ENCODE results near the gene ZNF142. TPM values are rescaled to one million over a fixed set of nuclear protein-coding genes. Genes with fewer than 3 reads are reported as not detected.

Gene ZNF142
- total RNA-seq, 4 donors from 2014 or later: 13.2 to 46.6 (median 34.0) TPM

DNA sequence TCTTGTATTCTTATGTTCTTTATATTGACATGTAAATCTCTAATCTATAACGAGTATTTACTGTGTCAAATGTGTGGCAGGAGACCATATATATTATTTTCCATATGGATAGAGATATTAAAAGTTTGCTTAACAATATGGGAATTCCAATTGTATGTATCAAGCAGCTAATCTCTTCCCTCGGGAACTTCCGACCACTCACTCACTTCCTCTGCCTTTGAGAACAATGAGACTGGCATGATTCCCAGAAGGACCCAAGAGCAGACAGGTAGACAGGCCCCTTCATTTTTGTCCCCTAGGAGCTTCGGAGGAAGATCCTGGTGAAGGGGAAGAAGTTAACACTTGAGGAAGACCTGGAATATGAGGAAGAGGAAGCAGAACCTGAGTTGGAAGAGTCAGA is 27.6 kb downstream of the ZNF142 start:
- Histone ChIP-seq H3K9me3 (no peaks in the 10 kb centered on the region), H3K4me1 (no peaks in the 10 kb centered on the region), H3K27ac (peak overlapping the region in 3 of 4 donors; percentile 7 to 20 (median 10)), H3K27me3 (no peaks in the 10 kb centered on the region), H3K4me3 (no peak overlapping the region), H3K36me3 (peaks cover 0 to 81% of the 10 kb centered on the region in 2 donors)
- intact Hi-C loops (cut with DNase I; ENCODE audit: low total_unique reads) (no loop called here), in situ Hi-C loops (cut with MboI; ENCODE audit: low sequenced_read_pairs in 4 of 4) (no loop called here)
- DNase-seq (no peak), ATAC-seq (no peak)
- TF ChIP-seq POLR2A (IDR thresholded peaks at IDR 0.05): no peak
- TF ChIP-seq, protein P1, sequence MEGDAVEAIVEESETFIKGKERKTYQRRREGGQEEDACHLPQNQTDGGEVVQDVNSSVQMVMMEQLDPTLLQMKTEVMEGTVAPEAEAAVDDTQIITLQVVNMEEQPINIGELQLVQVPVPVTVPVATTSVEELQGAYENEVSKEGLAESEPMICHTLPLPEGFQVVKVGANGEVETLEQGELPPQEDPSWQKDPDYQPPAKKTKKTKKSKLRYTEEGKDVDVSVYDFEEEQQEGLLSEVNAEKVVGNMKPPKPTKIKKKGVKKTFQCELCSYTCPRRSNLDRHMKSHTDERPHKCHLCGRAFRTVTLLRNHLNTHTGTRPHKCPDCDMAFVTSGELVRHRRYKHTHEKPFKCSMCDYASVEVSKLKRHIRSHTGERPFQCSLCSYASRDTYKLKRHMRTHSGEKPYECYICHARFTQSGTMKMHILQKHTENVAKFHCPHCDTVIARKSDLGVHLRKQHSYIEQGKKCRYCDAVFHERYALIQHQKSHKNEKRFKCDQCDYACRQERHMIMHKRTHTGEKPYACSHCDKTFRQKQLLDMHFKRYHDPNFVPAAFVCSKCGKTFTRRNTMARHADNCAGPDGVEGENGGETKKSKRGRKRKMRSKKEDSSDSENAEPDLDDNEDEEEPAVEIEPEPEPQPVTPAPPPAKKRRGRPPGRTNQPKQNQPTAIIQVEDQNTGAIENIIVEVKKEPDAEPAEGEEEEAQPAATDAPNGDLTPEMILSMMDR (IDR thresholded peaks at IDR 0.05 in 4 of 5, conservative IDR thresholded peaks at IDR 0.05 in 1 of 5): no peak

DNA sequence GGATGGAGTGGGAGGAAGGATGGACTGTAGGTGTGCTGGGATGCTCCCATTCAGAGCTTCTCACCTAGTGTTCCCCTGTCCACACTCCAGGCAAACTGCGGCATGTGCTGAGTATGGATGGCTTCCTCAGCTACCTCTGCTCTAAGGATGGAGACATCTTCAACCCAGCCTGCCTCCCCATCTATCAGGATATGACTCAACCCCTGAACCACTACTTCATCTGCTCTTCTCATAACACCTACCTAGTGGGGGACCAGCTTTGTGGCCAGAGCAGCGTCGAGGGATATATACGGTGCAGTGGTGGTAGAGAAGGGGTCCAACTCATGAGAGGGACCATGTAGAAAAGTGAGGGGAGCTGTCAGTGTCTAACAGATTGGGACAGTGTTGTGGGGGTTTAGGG is 31.5 kb downstream of the ZNF142 start:
- DNase-seq (no peak), ATAC-seq (no peak)
- in situ Hi-C loops (cut with MboI; ENCODE audit: low sequenced_read_pairs in 4 of 4) (no loop called here), intact Hi-C loops (cut with DNase I; ENCODE audit: low total_unique reads) (no loop called here)
- no peak for TF ChIP-seq POLR2A (IDR thresholded peaks at IDR 0.05)
- TF ChIP-seq, protein P1 (IDR thresholded peaks at IDR 0.05 in 4 of 5, conservative IDR thresholded peaks at IDR 0.05 in 1 of 5): no peak
- H3K36me3 ChIP-seq: peaks cover 0 to 73% of the 10 kb centered on the region in 2 donors
- no peaks in the 10 kb centered on the region for H3K4me1 ChIP-seq
- no peaks in the 10 kb centered on the region for H3K27me3 ChIP-seq
- no peaks in the 10 kb centered on the region for H3K9me3 ChIP-seq
- H3K4me3 ChIP-seq: no peak overlapping the region
- no peak overlapping the region for H3K27ac ChIP-seq

DNA sequence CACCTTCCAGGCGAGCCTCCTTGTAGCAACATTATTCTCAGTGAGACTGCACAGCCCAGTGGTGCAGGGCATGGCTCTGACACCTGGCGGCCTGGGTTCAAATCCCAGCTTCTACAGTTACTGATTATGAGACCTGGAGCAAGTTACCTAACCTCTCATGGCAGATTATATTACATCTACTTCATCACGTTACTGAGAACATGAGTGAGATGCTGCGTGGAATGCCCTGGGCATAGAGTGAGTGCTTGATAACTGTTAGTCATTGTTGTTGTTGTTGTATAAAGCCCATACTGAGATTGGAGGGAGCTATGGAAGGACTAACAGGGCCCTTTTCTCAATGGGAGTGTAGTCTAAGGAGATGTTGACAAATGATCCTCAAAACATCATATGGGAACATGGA is 33.1 kb downstream of the ZNF142 start:
- Histone ChIP-seq H3K27me3 (no peaks in the 10 kb centered on the region), H3K9me3 (no peaks in the 10 kb centered on the region), H3K4me1 (peaks cover 3 to 5% of the 10 kb centered on the region in 2 donors), H3K27ac (peak overlapping the region; percentile 38 to 64 (median 62)), H3K36me3 (peaks cover 0 to 68% of the 10 kb centered on the region in 2 donors), H3K4me3 (no peak overlapping the region)
- in situ Hi-C loops (cut with MboI; ENCODE audit: low sequenced_read_pairs in 4 of 4) (no loop called here), intact Hi-C loops (cut with DNase I; ENCODE audit: low total_unique reads) (no loop called here)
- no peak for TF ChIP-seq POLR2A (IDR thresholded peaks at IDR 0.05)
- TF ChIP-seq, protein P1 (IDR thresholded peaks at IDR 0.05 in 4 of 5, conservative IDR thresholded peaks at IDR 0.05 in 1 of 5): no peak
- DNase-seq (peak in 1 of 2 donors; percentile 42), ATAC-seq (peak; percentile 53 to 60)

DNA sequence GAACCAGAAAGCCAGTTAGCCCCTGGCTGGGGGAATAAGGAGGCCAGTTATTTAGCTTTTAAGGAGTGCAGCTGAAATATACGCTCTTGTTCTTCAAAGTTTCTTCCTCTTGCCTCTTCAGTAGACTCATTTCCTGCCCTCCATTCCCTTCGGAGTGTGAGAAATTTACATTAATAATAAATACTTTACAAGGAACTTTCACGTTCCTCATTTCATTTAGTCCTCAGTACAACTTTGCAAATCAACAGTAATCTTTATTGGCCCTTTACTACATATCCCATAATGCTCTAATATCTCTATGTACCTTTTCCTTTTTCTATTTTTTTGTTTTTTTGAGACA is 36.1 kb downstream of the ZNF142 start:
- H3K27ac ChIP-seq: peak overlapping the region in 3 of 4 donors; percentile 6 to 72 (median 39)
- TF ChIP-seq, protein P1 (IDR thresholded peaks at IDR 0.05 in 4 of 5, conservative IDR thresholded peaks at IDR 0.05 in 1 of 5): no peak
- TF ChIP-seq POLR2A (IDR thresholded peaks at IDR 0.05): no peak
- in situ Hi-C loops (cut with MboI; ENCODE audit: low sequenced_read_pairs in 4 of 4) (no loop called here), intact Hi-C loops (cut with DNase I; ENCODE audit: low total_unique reads) (no loop called here)
- peaks cover 3 to 5% of the 10 kb centered on the region in 2 donors for H3K4me1 ChIP-seq
- no peak overlapping the region for H3K4me3 ChIP-seq
- peaks cover 0 to 66% of the 10 kb centered on the region in 2 donors for H3K36me3 ChIP-seq
- no peak for ATAC-seq
- H3K9me3 ChIP-seq: no peaks in the 10 kb centered on the region
- DNase-seq: no peak
- H3K27me3 ChIP-seq: no peaks in the 10 kb centered on the region

All from gastrocnemius medialis (tissue), 4 donors.